NCI-H1930 (cell line): ENCODE data around the gene PER1.

Experiments used
- DNase-seq, 2 experiments: peaks; one replicate each; lab custom pipeline; 2025; lab: John Stamatoyannopoulos, UW

PER1 gene

DNA sequence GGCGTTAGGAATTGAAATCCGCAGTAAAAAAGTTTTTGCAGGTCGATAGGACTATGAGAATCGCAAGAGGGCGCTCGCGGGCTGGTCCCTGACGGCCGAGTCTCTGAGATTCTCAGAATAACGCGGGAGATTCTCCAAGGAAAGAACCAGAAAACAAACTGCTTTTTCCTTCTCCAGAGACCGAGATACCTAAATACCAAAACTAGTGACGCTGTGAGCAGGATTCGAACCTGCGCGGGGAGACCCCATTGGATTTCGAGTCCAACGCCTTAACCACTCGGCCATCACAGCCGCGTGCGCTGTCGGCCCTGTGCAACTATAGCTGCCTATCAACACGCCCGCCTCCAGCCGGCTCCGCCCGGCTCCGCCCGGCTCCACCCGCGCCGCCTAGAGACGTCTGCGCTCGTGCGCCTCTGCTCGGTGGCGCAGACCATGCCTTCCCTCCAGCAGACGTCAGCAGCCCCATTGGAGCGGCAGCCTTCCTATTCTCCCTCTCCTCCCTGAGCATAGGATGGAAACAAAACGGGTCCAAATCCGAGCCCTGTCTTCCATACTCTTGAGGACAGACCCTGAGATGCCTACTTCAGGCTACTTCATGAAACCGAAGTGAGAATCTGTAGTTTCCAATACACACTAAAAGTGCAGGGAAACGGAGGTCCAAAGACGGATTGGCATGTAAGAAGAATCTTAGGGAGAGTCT, 13.4 kb downstream of the PER1 start:
- DNase-seq, result peak; percentile 93 to 97

GRCh38 chr17:8138374-8138671, 13.9 kb downstream of the PER1 start:
- no peak for DNase-seq

DNA sequence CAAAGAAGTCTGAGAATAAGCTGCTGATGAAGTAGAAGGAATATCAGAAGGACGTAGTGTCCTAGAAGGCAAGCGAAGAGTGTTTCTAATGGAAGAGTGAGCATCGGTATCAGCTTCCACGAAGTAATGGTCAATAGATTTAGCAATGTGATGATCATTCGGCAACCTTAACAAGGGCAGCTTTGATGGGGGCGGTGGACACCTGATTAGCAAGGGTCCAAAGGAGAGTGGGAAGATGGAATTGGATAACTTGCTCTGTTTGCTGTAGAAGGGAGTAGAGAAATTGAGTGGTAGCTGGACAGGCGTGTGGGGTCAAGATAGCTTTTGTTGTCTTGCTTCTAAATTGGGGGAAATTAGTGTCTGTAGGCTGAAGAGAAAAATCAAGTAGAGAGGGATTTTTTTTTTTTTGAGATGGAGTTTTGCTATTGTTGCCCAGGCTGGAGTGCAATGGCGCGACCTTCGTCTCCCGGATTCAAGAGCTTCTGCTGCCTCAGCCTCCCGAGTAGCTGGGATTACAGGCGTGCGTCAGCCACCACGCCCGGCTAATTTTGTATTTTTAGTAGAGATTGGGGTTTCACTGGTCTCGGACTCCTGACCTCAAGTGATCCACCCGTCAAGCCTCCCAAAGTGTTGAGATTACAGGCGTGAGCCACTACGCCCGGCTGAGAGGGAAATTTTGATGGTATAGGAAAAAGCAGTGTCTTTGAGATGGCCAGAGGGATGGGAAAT, 14.4 kb downstream of the PER1 start:
- no peak for DNase-seq

GRCh38 chr17:8133941-8134340, 18.3 kb downstream of the PER1 start:
- no peak for DNase-seq

DNA sequence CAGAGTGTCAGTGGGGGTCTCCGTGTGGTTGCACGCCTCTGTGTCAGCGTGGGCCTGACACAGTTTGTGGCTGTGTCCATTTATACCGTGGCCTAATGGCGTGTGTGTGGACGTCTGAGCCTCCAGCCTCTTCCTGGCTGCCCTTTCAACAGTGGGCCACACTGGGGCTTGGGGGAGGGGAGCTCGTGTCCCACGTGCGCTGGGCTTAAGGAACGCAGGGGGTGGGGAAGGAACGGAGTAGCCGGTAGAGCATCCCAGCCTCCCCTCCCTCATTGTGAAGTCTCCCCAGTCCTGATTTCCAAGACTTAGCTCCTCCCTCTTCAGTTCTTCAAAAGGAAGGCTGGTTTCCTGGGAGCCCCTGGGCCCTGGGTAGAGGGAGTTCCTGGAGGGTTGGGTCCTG, 18.8 kb downstream of the PER1 start:
- DNase-seq, result no peak

DNA sequence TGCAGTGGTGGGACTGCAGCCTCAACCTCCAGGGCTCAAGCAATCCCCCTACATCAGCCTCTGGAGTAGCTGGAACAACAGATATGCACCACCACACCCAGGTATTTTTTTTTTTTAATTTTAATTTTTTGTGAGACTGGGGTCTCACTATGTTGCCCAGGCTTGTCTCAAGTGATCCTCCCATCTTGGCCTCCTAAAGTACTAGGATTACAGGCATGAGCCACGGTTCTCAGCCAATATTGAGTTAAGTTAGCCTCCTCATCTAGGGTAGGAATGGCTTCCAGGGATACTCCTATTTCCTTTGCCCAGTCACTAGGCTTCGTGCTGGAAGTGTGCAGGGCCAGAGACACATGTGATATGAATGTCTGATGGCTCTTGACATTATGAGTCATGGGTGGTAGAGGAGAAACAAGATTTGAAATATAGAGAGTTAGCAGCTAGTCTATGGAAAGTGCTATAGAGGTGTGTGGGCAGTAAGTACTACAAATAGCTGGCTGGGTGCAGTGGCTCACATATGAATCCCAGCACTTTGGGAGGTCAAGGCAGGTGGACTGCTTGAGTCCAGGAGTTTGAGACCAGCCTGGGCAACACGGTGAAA, 20.3 kb downstream of the PER1 start:
- DNase-seq, result no peak

DNA sequence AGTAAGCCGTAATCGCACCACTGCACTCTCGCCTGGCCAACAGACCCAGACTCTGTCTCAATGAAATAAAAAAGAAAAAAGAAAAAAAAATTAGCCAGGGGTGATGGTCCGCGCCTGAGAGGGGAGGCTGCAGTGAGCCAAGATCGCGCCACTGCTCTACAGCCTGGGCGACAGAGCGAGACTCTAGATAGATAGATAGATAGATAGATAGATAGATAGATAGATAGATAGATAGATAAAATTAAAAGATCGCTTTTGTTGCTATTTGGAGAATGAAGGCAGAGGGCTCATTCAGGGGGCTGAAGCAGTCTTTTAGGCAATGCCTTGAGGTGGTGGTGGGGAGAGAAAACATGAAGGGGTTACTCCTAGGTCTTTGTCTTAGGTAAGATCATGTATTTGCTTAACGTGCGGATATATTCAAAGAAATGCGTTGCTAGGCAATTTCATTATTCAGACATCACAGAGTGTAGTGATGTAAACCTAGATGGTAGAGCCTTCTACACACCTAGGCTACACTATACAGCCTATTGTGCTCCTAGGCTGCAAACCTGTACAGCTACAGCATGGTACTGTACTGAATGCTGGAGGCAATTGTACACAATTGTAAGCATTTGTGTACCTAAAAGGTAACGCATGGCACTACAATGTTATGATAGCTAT, 23.9 kb downstream of the PER1 start:
- no peak for DNase-seq

DNA sequence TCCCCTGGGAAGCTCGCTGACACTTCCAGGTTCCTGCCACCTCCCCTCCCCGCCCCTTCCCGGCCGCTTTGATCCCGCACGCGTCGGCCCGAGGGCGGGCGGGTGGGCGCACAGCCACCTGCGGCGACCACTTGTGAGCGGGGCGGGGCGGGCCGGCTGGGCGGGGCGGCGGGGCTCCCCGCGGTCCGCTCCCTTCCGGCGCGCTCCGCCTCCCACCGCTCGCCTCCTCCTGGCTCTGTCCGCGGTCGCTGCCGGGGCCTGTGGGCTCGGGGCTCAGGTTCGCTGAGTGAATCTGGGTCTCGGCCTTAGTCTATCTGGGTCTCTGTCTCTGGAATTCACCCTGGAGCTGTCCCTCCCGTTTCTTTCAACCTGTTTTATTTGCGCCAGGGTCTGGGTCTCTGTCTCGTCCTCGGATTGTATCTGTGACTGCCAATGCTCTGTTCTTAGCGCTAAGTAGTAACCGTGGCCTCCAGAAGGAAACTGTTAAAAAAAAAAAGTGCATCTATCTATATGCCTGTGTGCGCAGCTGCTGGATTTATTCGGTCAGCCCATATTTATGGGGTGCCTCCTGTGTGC, 25.6 kb downstream of the PER1 start:
- peak; percentile 69 to 75 for DNase-seq

DNA sequence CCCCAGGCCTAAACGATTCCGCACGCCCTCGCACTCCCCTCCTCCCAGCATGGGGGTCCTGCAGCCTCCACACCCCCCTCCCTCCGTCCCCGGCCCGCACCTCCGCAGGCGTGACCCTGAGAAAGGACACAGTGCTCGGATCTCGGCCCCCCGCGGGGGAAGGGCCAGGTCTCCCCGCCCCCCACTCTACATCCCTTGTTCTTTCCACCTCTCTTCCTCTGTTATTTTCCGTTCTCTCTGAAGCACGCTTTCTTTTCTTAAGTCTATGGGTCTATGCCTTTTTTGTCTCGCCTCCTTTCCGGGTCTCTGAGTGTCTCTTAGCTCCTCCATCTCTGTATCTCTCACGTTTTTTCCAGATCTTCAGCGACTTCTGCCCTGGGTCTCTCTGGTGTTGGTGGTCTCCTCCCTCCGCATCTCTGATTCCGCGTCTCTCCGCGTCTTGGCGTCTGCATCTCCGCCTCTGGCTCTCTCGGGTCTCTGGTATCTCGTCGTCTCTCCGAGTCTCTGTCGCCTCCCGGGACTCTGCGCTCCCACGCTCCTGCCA, 26.2 kb downstream of the PER1 start:
- DNase-seq, result peak in 1 of 2 experiments; percentile 33

GRCh38 chr17:8125154-8125946, 26.9 kb downstream of the PER1 start:
- DNase-seq, result peak; percentile 57 to 81

GRCh38 chr17:8124350-8125153, 27.7 kb downstream of the PER1 start:
- DNase-seq, result no peak

DNA sequence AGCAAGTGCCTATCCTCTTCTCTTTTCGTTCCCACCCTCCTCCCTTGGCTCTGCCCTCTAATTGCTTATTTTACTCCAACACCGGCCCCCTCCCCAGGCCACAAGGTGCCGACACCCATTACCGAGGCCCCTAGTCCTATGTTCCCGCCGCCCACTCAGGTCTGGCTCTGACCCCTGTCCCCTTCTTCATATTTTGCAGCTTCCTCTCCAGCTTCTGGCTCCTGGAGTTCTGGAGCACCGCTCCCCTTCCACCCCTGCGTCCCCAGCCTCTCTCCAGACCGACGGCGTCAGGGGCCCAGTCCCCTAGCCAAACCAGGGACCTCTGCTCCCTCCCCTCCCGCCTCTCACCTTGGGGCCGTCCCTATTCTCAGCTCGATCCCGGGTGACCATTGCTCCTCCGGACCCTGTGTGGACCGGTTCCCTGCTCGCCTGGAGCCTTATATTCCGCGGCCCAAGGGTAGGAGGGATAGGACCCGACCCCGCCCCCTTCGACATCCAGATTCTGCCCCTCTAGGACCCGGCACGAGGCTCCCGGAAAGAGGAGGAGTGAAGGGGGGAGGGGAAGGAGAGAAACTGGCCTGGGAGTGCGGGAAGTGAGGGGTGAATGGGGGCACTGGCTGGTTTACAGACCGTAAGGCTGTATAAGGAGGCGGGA, 28.4 kb downstream of the PER1 start, which contains the start of gene HES7:
Gene HES7, minus strand, starts transcription at position 412 of the 655 bp plus-strand sequence. Its CDS starts 22 bp downstream, at position 390.
- DNase-seq, result peak in 1 of 2 experiments; percentile 31

DNA sequence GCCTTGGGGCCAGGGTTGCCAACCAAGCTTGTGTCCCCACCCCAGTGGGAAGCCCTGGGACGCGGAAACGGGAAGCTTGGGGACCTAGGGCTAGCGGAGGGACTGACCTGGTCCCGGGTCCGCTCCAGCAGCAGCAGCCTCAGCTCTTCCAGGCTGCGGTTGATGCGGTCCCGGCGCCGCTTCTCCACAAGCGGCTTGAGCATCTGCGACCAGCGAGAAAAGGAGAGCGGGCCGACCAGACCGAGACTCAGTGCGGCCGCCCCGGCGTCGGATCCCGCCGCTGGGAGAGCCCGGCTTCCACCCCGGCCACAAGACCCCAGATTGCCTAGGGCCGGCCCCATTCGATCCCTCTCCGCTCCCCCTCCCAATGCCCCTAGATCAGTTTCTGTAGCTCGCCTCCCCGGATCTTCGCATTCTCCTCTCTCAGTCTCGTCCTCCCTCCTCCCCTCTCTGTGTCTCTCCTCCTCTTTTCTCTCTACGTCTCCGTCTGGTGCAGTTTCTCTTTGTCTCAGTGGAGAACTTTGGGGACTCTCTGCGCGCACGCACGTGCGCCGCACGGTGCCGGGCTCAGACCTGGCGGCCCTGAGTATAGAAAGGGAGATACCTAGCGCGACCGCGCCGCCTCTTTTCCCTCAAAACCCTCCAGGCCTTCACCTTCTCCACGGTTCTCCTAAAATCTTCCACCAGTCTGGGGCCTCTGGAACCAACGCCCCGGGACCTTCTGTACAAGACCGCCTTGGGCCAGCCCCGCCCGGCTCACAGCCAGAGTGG, 29.1 kb downstream of the PER1 start:
- DNase-seq, result no peak

GRCh38 chr17:8122422-8122923, 29.7 kb downstream of the PER1 start:
- DNase-seq, result no peak

DNA sequence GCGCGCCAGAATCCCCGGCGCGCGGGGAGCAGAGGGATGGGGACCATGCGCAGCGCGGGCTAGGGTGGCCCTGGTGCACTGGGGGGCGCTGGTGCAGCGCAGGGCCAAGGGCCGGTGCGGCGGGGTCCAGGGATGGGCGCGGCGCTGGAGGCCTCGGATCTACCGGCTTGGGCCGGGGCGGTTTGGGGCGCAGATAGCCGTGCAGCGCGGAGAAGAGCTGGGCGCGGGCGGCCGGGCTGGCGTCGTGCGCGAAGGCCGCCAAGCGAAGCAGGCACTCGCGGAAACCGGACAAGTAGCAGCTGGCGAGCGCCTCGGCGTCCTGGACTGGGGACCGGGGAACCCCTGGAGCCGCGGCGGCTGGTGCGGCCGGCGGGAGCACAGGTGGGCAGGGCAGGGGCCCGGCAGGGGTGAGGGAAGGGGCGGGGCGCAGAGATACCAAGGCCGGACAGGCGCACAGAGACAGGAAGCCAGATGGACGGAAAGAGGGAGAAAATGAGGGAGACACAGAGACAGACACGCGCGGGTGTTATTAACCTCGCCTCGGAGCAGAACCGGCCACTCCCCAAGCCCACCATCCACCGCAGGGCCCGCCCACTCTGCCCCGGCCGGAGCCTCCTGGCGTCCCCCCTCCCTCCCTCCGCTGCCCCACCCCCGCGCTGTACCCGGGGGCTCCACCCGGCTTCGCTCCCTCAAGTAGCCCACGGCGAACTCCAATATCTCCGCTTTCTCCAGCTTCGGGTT, 30.4 kb downstream of the PER1 start:
- DNase-seq, result peak; percentile 74 to 89

GRCh38 chr17:8121407-8121680, 30.9 kb downstream of the PER1 start:
- no peak for DNase-seq

DNA sequence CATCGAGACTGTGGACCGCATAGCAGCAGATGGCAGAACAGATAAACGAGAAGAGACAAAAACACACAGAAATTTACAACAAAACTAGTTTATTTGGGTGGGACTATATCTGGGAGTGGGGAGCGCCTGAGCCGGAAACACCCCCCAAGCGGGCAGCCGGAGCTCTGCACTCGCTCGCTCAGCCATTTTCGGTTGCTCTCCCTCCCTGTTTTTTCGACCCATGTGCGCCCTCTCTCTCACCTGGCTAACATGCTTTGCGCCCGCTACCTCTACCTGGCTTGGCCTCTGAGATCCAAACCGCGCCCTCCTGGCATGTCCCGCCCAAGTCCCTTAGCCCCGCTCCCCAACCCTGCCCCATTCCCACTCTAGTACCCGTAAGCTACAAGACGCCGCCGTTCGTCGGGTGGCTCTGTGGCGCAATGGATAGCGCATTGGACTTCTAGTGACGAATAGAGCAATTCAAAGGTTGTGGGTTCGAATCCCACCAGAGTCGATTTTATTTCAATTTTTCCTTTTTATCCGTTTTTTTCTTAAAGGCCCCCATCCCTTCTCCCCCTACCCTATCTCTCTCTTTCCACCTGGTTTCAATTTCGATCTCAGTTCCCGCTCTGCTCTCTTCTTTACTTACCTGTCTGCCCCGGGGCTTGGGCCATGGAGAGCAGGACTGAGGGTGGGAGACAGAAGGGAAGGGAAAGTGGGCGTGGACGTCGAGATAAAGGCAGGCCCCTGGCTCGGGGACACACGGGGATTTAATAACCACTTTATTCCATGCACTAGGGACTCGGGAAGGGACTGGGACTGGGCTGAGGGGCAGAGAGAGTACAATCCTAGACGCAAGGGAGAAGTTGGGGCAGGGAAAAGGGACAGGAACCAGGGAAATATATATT, 31.4 kb downstream of the PER1 start:
- peak; percentile 81 to 83 for DNase-seq
